MCF 10A (cell line): Measurements from ENCODE around the gene UQCRQ. TPM values are rescaled to one million over a fixed set of nuclear protein-coding genes. Genes with fewer than 3 reads are reported as not detected.

Experiments used
- BruUV-seq: library from RNA; stranded (reverse); fragments of 400-500 nt; replicated peaks from 2 replicates; lab custom pipeline; 2021; lab: Mats Ljungman, UMichigan
- CTCF ChIA-PET: fragments of 300-600 bp; sonication (Branson Sonifier 250); formaldehyde crosslinking; extraction: SDS; loops from one replicate; lab custom pipeline; 2021; ENCODE audit warnings: antibody characterized with exemption, inconsistent platforms; lab: Yijun Ruan, JAX
- POLR2A ChIA-PET: fragments of 300-600, 350-650 bp; sonication (Branson Sonifier 250); formaldehyde crosslinking; extraction: SDS; loops from one replicate; lab custom pipeline; 2020; ENCODE audit warnings: antibody characterized with exemption, inconsistent platforms; lab: Yijun Ruan, JAX
- DNase-seq: peaks from one replicate; pipeline ENCODE4 v3.0.0-alpha.2; 2018; ENCODE audit not compliant: unreplicated experiment
- H3K27ac Mint-ChIP-seq: one replicate; pipeline ENCODE4 v1.8.0; 2022; ENCODE audit warnings: mild to moderate bottlenecking, low read depth, mixed read lengths; ENCODE audit not compliant: unreplicated experiment
- H3K27me3 Mint-ChIP-seq: one replicate; pipeline ENCODE4 v1.8.0; 2022; ENCODE audit warnings: mixed read lengths; ENCODE audit not compliant: insufficient read depth, unreplicated experiment
- H3K36me3 Mint-ChIP-seq: one replicate; pipeline ENCODE4 v1.8.0; 2022; ENCODE audit warnings: mild to moderate bottlenecking, moderate library complexity, mixed read lengths; ENCODE audit not compliant: insufficient read depth, unreplicated experiment
- H3K4me1 Mint-ChIP-seq: one replicate; pipeline ENCODE4 v1.8.0; 2022; ENCODE audit warnings: mixed read lengths; ENCODE audit not compliant: insufficient read depth, unreplicated experiment
- H3K4me3 Mint-ChIP-seq: one replicate; pipeline ENCODE4 v1.8.0; 2022; ENCODE audit warnings: mild to moderate bottlenecking, moderate library complexity, mixed read lengths; ENCODE audit not compliant: unreplicated experiment
- H3K9me3 Mint-ChIP-seq: one replicate; pipeline ENCODE4 v1.8.0; 2022; ENCODE audit warnings: mixed read lengths; ENCODE audit not compliant: unreplicated experiment
- CTCF ChIP-seq: fragments of 200-600 bp; IDR thresholded peaks from one replicate; pipeline ENCODE4 v1.8.0; 2022; ENCODE audit warnings: antibody characterized with exemption, mild to moderate bottlenecking; ENCODE audit not compliant: unreplicated experiment
- intact Hi-C: fragments of 100-400 bp; cut with micrococcal nuclease; formaldehyde crosslinking; loops from 2 replicates; pipeline ENCODE4 v1.14.1; 2022
- total RNA-seq: library from RNA; stranded (reverse); gene quantifications from 2 replicates; pipeline ENCODE4 v1.2.3, GENCODE V29; 2022

Gene UQCRQ
- total RNA-seq, 1 experiment from 2014 or later = 974 TPM

- Mint-ChIP-seq H3K27ac (no peak overlapping the region), H3K4me3 (no peak overlapping the region), H3K4me1 (peaks cover under 1% of the 10 kb centered on the region), H3K9me3 (no peaks in the 10 kb centered on the region), H3K27me3 (no peaks in the 10 kb centered on the region), H3K36me3 (peaks cover 97% of the 10 kb centered on the region)
- DNase-seq = no peak
- POLR2A ChIA-PET = interaction anchor here (0.6 to 11.0 kb wide), 8 partner anchors 9 to 745 kb away, joined by 3 to 176 read pairs (median 3); partner anchors contain the start of gene SHROOM1
- intact Hi-C loops = no loop called here
- TF ChIP-seq CTCF = no peak
- no TSS peak for BruUV-seq
- CTCF ChIA-PET = interaction anchor here (1.1 to 8.9 kb wide), 3 partner anchors 10 to 43 kb away, joined by 3 to 68 read pairs (median 21); partner anchors contain the start of gene SHROOM1
Measured at GRCh38 chr5:132872788-132873118, 6.3 kb downstream of the UQCRQ start.

GRCh38 chr5:132873119-132873929 is 6.9 kb downstream of the UQCRQ start, which contains the start of gene LEAP2:
Gene LEAP2 (plus strand): TSS chr5:132873668. CDS start chr5:132873695, 27 bp downstream.
- intact Hi-C loops = no loop called here
- ChIA-PET POLR2A (interaction anchor here (0.6 to 11.0 kb wide), 7 partner anchors 9 to 745 kb away, joined by 3 to 176 read pairs (median 3); partner anchors contain the start of gene SHROOM1), CTCF (interaction anchor here (1.1 to 8.9 kb wide), 4 partner anchors 10 to 43 kb away, joined by 3 to 68 read pairs (median 12); partner anchors contain the start of gene SHROOM1)
- no peak within 1 kb of the TSS for H3K27ac Mint-ChIP-seq
- H3K27me3 Mint-ChIP-seq = no peaks in the 10 kb centered on the region
- no peak for DNase-seq
- no peaks in the 10 kb centered on the region for H3K4me1 Mint-ChIP-seq
- BruUV-seq = no TSS peak
- no peak for TF ChIP-seq CTCF
- H3K36me3 Mint-ChIP-seq = peaks cover 97% of the 10 kb centered on the region
- no peaks in the 10 kb centered on the region for H3K9me3 Mint-ChIP-seq
- H3K4me3 Mint-ChIP-seq = no peak within 1 kb of the TSS

- Mint-ChIP-seq H3K27ac (no peak overlapping the region), H3K36me3 (peaks cover 97% of the 10 kb centered on the region), H3K4me3 (no peak overlapping the region), H3K9me3 (no peaks in the 10 kb centered on the region), H3K4me1 (no peaks in the 10 kb centered on the region), H3K27me3 (no peaks in the 10 kb centered on the region)
- ChIA-PET POLR2A (interaction anchor here (1.6 to 2.1 kb wide), 2 partner anchors 10 kb away, joined by 3 to 16 read pairs; no protein-coding TSS in a partner anchor), CTCF (interaction anchor here (0.6 to 8.9 kb wide), 4 partner anchors 9 to 46 kb away, joined by 4 to 68 read pairs (median 13); partner anchors contain the start of gene SHROOM1)
- intact Hi-C loops = no loop called here
- BruUV-seq = no TSS peak
- no peak for TF ChIP-seq CTCF
- DNase-seq = no peak
Measured at GRCh38 chr5:132873930-132874271, 7.5 kb downstream of the UQCRQ start.

GRCh38 chr5:132876020-132876759 is 9.7 kb downstream of the UQCRQ start:
- CTCF ChIA-PET = interaction anchor here (0.6 to 8.9 kb wide), 4 partner anchors 10 to 46 kb away, joined by 3 to 68 read pairs (median 5); partner anchors contain the start of genes SHROOM1 and UQCRQ
- no TSS peak for BruUV-seq
- H3K4me3 Mint-ChIP-seq = no peak overlapping the region
- no peaks in the 10 kb centered on the region for H3K4me1 Mint-ChIP-seq
- H3K36me3 Mint-ChIP-seq = peaks cover 97% of the 10 kb centered on the region
- no peaks in the 10 kb centered on the region for H3K27me3 Mint-ChIP-seq
- no peaks in the 10 kb centered on the region for H3K9me3 Mint-ChIP-seq
- no peak overlapping the region for H3K27ac Mint-ChIP-seq
- no peak for TF ChIP-seq CTCF
- intact Hi-C loops = no loop called here
- POLR2A ChIA-PET = interaction anchor here (0.8 to 1.8 kb wide), 4 partner anchors 10 to 204 kb away, joined by 3 to 6 read pairs (median 3); partner anchors contain the start of genes GDF9 and UQCRQ
- no peak for DNase-seq
